Aorta (tissue), 5 donors: ENCODE data around the gene IL34. TPM values are rescaled to one million over a fixed set of nuclear protein-coding genes. Genes with fewer than 3 reads are reported as not detected.

Source experiments
- ATAC-seq: fragments of 200-7000 bp; cut with Tn5 transposase; one replicate; pipeline ENCODE4 v1.9.1; 2022; ENCODE audit warnings: moderate library complexity; ENCODE audit not compliant: low FRiP score
- DNase-seq, 2 donors: peaks; one replicate each; pipeline ENCODE4 v3.0.0-alpha.2; 2020
- H3K27ac ChIP-seq, 2 donors: one replicate each; pipeline ENCODE4 v1.5.1; 2013; ENCODE audit warnings: low read length in 2 of 2, mild to moderate bottlenecking in 2 of 2, moderate library complexity in 2 of 2, control low read depth in 1 of 2, inconsistent platforms in 1 of 2, low read depth in 1 of 2
- H3K27me3 ChIP-seq, 2 donors: one replicate each; pipeline ENCODE4 v1.6.1; 2013; ENCODE audit warnings: control low read depth in 1 of 2, low read length in 1 of 2, mild to moderate bottlenecking in 1 of 2, moderate library complexity in 1 of 2; ENCODE audit not compliant: insufficient read depth in 2 of 2, control insufficient read depth in 1 of 2
- H3K36me3 ChIP-seq, 2 donors: one replicate each; pipeline ENCODE4 v1.6.1; 2013; ENCODE audit warnings: control low read depth in 1 of 2, low read length in 1 of 2, mild to moderate bottlenecking in 1 of 2; ENCODE audit not compliant: insufficient read depth in 2 of 2, control insufficient read depth in 1 of 2
- H3K4me1 ChIP-seq, 2 donors: one replicate each; pipeline ENCODE4 v1.6.1; 2013; ENCODE audit warnings: low read length in 2 of 2, control low read depth in 1 of 2, mild to moderate bottlenecking in 1 of 2, moderate library complexity in 1 of 2; ENCODE audit not compliant: insufficient read depth in 2 of 2, control insufficient read depth in 1 of 2
- H3K4me3 ChIP-seq, 2 donors: one replicate each; pipeline ENCODE4 v1.5.1; 2013; ENCODE audit warnings: low read length in 2 of 2, control low read depth in 1 of 2, mild to moderate bottlenecking in 1 of 2
- H3K9me3 ChIP-seq: one replicate; pipeline ENCODE4 v1.6.1; 2013; ENCODE audit warnings: mild to moderate bottlenecking, low read length; ENCODE audit not compliant: control insufficient read depth
- WGBS, 2 donors: extraction: QIAGEN DNeasy Blood & Tissue Kit; methylation state at CpG; one replicate each; pipeline ENCODE4 v1.1.7; 2013; 5-methylcytosine and 5-hydroxymethylcytosine counted together
- intact Hi-C, 2 donors: fragments of 100-400 bp; cut with DNase I; formaldehyde crosslinking; loops; one replicate each; pipeline versions ENCODE4 v1.14.2 to v1.15.0; 2022
- polyA plus RNA-seq, 2 donors: library from polyadenylated mRNA; stranded (reverse); fragments of 200-250 nt; gene quantifications; one replicate each; pipeline ENCODE4 v1.2.3, GENCODE V29; 2013
- total RNA-seq, 2 donors: library from RNA; stranded (reverse); fragmentation: NEBNext Ultra II Directional; extraction: Animal tissue kit (Norgen Biotek cat#: 25700); gene quantifications; one replicate each; pipeline ENCODE4 v1.2.1, GENCODE V29; 2021
- donor health status: healthy with polysubstance abuse.
- donor health status: Bipolar disorder and iron deficiency.
- donor health status: DM: no; HTN: no; CAD: no.
- donor health status: DM: no; HTN: no; CAD: no.
- donor health status: DM: yes; HTN: yes; CAD: no.

IL34 gene
- total and polyA plus RNA-seq, 4 donors = 14.2 to 98.6 (median 20.6) TPM

DNA sequence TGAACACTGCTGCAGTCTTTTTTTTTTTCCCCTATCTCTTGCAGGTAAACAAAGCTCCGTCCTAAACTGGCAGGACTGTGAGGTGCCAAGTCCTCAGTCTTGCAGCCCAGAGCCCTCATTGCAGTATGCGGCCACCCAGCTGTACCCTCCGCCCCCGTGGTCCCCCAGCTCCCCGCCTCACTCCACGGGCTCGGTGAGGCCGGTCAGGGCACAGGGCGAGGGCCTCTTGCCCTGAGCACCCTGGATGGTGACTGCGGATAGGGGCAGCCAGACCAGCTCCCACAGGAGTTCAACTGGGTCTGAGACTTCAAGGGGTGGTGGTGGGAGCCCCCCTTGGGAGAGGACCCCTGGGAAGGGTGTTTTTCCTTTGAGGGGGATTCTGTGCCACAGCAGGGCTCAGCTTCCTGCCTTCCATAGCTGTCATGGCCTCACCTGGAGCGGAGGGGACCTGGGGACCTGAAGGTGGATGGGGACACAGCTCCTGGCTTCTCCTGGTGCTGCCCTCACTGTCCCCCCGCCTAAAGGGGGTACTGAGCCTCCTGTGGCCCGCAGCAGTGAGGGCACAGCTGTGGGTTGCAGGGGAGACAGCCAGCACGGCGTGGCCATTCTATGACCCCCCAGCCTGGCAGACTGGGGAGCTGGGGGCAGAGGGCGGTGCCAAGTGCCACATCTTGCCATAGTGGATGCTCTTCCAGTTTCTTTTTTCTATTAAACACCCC lies 13.8 kb downstream of the IL34 start:
- intact Hi-C loops = loop anchor here in 1 of 2 donors (10.0 kb wide), 1 partner anchor 295 kb away; no protein-coding TSS in a partner anchor
- peak in 1 of 2 donors; percentile 60 for DNase-seq
- Histone ChIP-seq H3K27me3 (no peaks in the 10 kb centered on the region), H3K27ac (no peak overlapping the region), H3K4me3 (no peak overlapping the region), H3K4me1 (no peaks in the 10 kb centered on the region), H3K9me3 (no peaks in the 10 kb centered on the region), H3K36me3 (peaks cover 0 to 11% of the 10 kb centered on the region in 2 donors)
- 69 to 75% methylated on average over 15 to 16 of the region's 16 CpGs for WGBS, 2 donors
- no peak for ATAC-seq

DNA sequence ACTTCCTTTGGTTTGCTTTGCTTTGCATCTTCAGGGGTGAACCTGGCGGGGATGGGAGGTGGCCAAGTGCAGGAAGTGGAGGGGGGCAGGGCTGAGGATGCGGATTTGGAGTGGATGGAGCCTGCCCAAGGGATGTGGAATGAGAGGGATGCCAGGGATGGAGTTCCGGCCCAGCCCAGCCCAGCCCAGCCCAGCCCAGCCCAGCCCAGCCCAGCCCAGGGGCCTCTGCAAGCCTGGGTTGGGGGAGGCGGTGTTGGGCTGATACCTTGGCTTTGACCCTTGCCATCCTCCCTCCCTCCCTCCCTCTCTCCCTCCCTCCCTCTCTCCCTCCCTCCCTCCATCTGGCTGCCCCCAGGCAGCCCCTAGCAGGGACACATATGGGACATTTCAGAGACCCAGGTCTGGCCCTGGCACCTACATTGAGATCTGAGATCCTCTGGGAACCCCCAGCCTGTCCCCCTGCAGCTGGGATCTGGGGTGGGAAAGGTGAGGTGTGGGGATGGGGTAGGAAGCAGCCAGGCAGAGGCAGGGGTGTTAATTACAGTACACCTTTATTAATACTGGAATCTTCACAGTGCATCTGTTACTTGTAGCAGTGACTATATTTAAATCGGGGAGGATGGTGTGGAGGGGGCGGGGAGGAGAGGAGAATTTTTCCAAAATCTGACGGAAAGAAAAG lies 14.5 kb downstream of the IL34 start:
- intact Hi-C loops = no loop called here
- no peak for ATAC-seq
- DNase-seq = peak in 1 of 2 donors; percentile 59
- Histone ChIP-seq H3K9me3 (no peaks in the 10 kb centered on the region), H3K27me3 (no peaks in the 10 kb centered on the region), H3K4me1 (no peaks in the 10 kb centered on the region), H3K36me3 (peaks cover 0 to 11% of the 10 kb centered on the region in 2 donors), H3K27ac (no peak overlapping the region), H3K4me3 (no peak overlapping the region)
- WGBS, 2 donors = 20 to 33% methylated on average over 6 to 7 of the region's 7 CpGs

DNA sequence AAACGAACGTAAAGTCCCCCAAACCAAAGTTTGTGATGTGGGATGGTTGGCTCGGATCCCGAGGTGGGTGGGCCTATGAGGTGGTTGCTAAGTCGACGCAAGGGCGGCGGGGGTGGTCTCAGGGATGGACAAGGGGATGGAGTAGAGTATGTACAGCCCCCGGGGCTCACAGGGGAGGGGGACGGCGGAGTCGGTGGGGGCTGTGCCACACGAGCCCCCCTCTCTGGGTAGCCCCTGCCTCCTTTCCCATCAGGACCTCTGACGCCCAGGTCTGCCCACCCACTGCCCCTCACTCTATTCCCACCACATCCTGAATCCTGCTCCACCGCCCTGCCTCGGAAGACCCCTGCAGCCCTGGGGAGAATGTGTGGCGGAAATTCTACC lies 15.2 kb downstream of the IL34 start:
- Histone ChIP-seq H3K4me3 (no peak overlapping the region), H3K27me3 (no peaks in the 10 kb centered on the region), H3K4me1 (no peaks in the 10 kb centered on the region), H3K36me3 (peaks cover 0 to 11% of the 10 kb centered on the region in 2 donors), H3K27ac (no peak overlapping the region), H3K9me3 (no peaks in the 10 kb centered on the region)
- ATAC-seq = no peak
- WGBS, 2 donors = 51 to 67% methylated on average over 10 to 17 of the region's 17 CpGs
- intact Hi-C loops = no loop called here
- DNase-seq = peak in 1 of 2 donors; percentile 72

DNA sequence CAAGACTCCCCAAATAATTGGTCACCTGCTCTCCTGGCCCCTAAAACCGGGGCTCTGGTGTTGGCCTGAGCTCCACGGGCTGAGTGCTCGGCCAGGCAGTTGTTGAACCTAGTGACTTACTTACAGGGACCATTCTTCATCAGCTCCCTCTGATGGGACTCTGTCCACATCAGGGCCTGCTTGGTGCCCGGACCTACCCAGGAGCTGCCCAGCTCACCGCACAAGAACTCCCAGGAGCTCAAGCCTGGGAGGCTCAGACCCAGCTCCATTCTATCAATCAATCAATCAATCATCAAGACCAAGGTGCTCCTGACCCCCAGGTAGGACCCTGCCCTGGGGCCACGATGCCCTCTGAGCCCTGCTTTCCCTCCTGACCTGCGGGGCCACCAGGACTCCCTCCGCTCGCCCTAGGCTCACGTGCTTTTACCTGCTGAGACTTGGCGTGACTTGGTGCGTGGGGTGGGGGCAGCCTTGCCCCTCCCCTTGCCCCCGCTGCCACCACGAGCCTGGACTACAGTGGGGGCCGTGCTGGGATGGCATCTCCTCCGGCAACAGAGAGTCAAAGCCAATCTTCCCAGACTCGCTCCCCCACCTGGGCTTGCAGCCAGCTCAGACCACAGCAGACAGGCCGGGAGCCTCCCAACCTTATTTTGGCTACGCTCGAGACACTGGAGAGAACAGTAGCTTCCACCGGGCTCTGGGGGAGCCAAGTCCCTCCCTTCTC lies 15.7 kb downstream of the IL34 start:
- Histone ChIP-seq H3K36me3 (peaks cover 0 to 11% of the 10 kb centered on the region in 2 donors), H3K4me3 (no peak overlapping the region), H3K4me1 (no peaks in the 10 kb centered on the region), H3K27me3 (no peaks in the 10 kb centered on the region), H3K27ac (no peak overlapping the region), H3K9me3 (no peaks in the 10 kb centered on the region)
- WGBS, 2 donors = 47 to 48% methylated on average over 21 of the region's 21 CpGs
- peak; percentile 57 to 75 for DNase-seq
- intact Hi-C loops = no loop called here
- no peak for ATAC-seq

DNA sequence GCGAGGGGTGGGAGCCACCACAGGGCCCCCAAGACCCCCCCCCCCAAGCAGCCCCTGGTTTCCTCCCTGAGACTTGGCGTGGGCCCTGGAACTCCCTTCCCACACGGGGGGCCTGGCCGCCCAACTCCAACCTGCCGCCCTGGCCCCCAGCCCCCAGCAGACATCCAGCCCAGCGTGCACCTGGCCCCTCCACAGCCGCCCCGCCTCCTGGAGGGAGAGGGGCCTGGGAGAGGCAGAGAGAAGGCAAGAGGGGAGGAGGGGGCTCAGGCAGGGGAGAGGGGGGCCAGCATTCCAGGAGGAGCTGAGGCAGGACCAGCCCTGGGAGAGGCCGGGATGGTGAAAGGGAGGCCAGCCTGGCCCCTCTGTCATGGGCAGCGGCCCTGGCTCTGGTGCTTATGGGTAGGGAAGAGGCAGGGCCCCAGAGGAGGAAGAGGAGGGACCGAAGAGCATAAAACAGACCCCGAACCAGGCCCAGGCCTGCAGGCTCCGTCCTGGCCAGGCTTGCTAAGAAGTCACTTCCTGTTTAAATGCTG lies 16.7 kb downstream of the IL34 start:
- intact Hi-C loops = no loop called here

DNA sequence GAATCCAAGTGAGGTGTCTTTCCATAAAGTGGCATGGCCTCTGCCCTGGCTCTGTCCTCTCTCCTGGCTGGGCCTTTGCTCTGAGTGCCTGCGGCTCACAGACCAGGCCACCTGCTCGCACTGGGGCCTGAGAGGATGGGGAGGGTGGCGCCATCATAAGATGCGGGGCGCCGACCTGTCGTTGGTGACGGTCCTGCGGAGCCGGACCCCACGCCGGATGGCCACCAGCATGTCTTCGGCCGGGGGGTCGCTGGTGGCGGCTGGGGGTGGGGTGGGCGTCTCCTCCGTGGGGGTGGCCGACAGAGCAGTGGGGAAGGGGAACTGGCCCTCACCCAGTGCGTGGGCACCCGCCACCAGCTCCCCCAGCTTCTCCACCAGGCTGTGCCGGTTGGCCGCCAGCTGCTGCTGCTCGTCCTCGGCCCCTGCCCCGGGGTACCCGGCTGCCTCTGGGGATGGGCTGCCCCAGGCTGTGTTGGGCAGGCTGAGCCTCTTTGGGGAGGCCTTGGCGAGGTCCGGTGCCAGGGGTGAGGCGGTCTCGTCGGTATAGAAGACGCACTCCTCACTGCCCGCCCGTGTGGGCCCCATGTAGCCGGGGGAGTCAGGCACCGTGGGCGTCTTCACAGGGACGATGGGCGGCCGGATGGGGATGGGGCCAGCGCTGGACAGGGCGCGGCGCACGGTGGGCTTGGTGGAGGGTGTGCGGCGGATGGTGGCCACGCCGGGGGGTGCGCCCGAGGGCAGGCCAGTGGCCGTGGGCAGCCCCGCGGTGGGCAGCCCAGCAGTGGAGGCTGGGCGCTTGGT lies 17.4 kb downstream of the IL34 start:
- ATAC-seq (no peak), DNase-seq (peak in 1 of 2 donors; percentile 72)
- Histone ChIP-seq H3K9me3 (no peaks in the 10 kb centered on the region), H3K4me3 (no peak overlapping the region), H3K36me3 (peaks cover 0 to 11% of the 10 kb centered on the region in 2 donors), H3K27me3 (no peaks in the 10 kb centered on the region), H3K4me1 (no peaks in the 10 kb centered on the region), H3K27ac (no peak overlapping the region)
- 88 to 91% methylated on average over 52 to 56 of the region's 56 CpGs for WGBS, 2 donors
- intact Hi-C loops = no loop called here

More for the DNA sequence above, 16.7 kb downstream of the IL34 start:
- 73 to 75% methylated on average over 13 of the region's 13 CpGs for WGBS, 2 donors
- no peaks in the 10 kb centered on the region for H3K9me3 ChIP-seq
- ATAC-seq = no peak
- peak in 1 of 2 donors; percentile 61 for DNase-seq
- H3K27ac ChIP-seq = no peak overlapping the region
- H3K27me3 ChIP-seq = no peaks in the 10 kb centered on the region
- H3K36me3 ChIP-seq = peaks cover 0 to 11% of the 10 kb centered on the region in 2 donors
- no peak overlapping the region for H3K4me3 ChIP-seq
- H3K4me1 ChIP-seq = no peaks in the 10 kb centered on the region

DNA sequence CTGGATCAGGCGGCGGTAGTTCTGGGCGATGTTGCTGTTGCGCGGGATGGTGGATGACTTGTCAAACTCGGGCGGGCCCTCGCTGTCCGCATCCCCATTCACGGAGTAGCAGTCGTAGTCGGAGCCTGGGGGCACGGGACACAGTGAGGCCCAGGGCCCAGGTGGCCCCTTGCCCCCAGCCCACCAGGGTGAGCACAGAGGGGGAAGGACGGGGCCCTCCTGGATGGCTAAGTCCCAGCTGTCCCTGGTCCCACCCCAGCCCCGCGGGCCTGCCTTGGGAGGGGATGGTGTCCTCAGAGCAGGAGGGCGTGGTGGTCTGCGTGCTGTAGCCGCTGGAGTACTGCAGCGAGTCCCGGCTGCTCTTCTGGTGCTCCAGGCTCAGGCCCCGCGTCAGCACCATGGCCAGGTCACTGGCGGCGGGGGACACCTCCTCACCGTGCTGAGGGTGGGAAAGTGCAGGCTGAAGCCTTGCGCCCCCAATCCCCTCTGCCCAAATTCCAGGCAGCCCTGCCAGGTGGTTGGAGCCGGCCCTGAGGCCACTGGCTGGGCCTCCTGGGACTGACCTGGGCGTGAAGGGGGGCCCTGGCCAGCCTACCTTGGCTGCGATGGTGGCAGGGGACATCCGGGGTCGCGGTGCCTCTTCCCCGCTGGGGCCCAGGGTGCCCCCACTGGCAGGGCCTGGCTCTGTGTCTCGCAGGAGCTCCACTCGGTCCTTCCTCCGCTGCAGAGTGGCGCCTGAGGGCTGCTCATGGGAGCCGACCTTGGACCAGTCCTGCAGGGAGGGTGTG lies 18.2 kb downstream of the IL34 start:
- 82 to 85% methylated on average over 39 of the region's 39 CpGs for whole genome bisulfite sequencing, 2 donors
- Histone ChIP-seq H3K9me3 (no peaks in the 10 kb centered on the region), H3K27ac (no peak overlapping the region), H3K27me3 (no peaks in the 10 kb centered on the region), H3K36me3 (peaks cover 0 to 11% of the 10 kb centered on the region in 2 donors), H3K4me3 (no peak overlapping the region), H3K4me1 (no peaks in the 10 kb centered on the region)
- ATAC-seq = no peak
- intact Hi-C loops = no loop called here
- peak in 1 of 2 donors; percentile 68 for DNase-seq
